BE2C (cell line): ENCODE measurements around the gene NRXN3.
"Not testable (repeated sequence)": the region's sequence is repeated elsewhere in the genome, so short reads cannot be mapped to it uniquely, and the experiment has no call there.

Experiments
- DNase-seq: peaks from one replicate; pipeline ENCODE4 v3.0.0-alpha.2; 2020
- H3K27me3 ChIP-seq: fragments of 250-450 bp; sonication (Bioruptor Pico); 2 replicates; pipeline ENCODE4 v1.5.1; 2020; ENCODE audit warnings: mild to moderate bottlenecking
- H3K36me3 ChIP-seq: fragments of 250-450 bp; sonication (Bioruptor Pico); 2 replicates; pipeline ENCODE4 v1.5.1; 2020; ENCODE audit warnings: mild to moderate bottlenecking
- H3K4me1 ChIP-seq: fragments of 250-450 bp; sonication (Bioruptor Pico); 2 replicates; pipeline ENCODE4 v1.5.1; 2020
- H3K4me3 ChIP-seq: 2 replicates; pipeline ENCODE4 v1.5.1; 2011; ENCODE audit warnings: low read depth, low read length
- H3K9me3 ChIP-seq: fragments of 250-450 bp; sonication (Bioruptor Pico); 2 replicates; pipeline ENCODE4 v1.5.1; 2020
- TF ChIP-seq, protein P1 (sequence below): IDR thresholded peaks from 2 replicates; pipeline ENCODE4 v1.5.1; 2012; ENCODE audit warnings: mild to moderate bottlenecking, low read depth, low read length

The NRXN3 gene

DNA sequence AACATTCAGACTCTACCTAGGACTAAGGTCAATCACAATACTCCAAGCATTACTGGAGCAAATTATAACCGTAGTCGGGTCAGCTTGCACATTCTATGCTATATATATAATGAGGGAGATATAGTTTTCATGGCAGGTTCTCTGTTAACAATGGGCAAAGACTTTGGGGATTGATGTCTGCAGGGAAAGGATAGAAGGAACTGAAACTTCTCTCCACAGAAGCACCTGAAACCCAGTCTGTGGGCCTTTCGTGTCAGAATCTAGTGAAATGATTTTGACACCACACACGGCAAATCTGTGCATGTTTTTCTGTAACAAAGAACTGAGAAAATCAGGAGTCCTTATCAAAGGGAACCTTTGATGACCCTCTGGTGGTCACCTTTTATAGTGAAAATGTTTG lies 847.4 kb downstream of the NRXN3 start:
- H3K9me3 ChIP-seq: no peaks in the 10 kb centered on the region
- no peaks in the 10 kb centered on the region for H3K27me3 ChIP-seq
- TF ChIP-seq, protein P1, sequence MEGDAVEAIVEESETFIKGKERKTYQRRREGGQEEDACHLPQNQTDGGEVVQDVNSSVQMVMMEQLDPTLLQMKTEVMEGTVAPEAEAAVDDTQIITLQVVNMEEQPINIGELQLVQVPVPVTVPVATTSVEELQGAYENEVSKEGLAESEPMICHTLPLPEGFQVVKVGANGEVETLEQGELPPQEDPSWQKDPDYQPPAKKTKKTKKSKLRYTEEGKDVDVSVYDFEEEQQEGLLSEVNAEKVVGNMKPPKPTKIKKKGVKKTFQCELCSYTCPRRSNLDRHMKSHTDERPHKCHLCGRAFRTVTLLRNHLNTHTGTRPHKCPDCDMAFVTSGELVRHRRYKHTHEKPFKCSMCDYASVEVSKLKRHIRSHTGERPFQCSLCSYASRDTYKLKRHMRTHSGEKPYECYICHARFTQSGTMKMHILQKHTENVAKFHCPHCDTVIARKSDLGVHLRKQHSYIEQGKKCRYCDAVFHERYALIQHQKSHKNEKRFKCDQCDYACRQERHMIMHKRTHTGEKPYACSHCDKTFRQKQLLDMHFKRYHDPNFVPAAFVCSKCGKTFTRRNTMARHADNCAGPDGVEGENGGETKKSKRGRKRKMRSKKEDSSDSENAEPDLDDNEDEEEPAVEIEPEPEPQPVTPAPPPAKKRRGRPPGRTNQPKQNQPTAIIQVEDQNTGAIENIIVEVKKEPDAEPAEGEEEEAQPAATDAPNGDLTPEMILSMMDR: no peak
- H3K36me3 ChIP-seq: no peaks in the 10 kb centered on the region
- no peaks in the 10 kb centered on the region for H3K4me1 ChIP-seq
- no peak overlapping the region for H3K4me3 ChIP-seq
- no peak for DNase-seq

DNA sequence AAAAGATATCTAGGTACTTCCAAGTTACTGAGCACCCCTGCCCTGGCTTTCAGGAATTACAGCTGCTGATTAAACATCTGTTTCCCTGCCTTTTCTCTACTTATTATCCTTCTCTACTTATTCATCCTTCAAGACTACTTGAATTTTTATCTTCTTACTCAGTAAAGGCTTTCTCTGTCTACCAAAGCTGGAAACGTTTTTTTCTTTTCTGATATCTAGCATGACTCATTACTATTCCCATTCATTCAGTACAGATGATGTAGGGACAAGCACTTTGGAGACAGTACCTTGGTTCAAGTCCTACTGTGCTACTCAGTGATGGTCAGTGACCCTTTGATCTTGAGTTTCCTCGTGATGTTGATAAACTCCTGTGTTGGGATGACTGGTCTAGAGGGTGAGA lies 848.7 kb downstream of the NRXN3 start:
- Histone ChIP-seq H3K36me3 (no peaks in the 10 kb centered on the region), H3K4me3 (no peak overlapping the region), H3K27me3 (no peaks in the 10 kb centered on the region), H3K9me3 (no peaks in the 10 kb centered on the region), H3K4me1 (no peaks in the 10 kb centered on the region)
- no peak for DNase-seq
- TF ChIP-seq, protein P1: no peak

DNA sequence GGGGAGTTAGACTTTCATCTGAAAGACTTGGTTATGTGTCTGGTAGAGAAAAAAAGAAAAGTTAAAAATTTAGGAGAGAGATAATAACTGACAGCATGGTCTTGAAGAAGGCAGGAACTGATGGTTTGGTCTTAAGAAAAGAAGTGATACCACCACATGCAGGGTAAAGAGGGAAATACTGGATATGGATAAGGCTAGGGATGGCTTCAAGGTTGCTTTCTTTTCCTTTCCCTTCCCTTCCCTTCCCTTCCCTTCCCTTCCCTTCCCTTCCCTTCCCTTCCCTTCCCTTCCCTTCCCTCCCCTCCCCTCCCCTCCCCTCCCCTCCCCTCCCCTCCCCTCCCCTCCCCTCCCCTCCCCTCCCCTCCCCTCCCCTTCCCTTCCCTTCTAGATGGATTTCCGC lies 849.7 kb downstream of the NRXN3 start:
- not testable (repeated sequence) for H3K27me3 ChIP-seq, H3K4me3 ChIP-seq, H3K4me1 ChIP-seq, DNase-seq, H3K9me3 ChIP-seq, H3K36me3 ChIP-seq

DNA sequence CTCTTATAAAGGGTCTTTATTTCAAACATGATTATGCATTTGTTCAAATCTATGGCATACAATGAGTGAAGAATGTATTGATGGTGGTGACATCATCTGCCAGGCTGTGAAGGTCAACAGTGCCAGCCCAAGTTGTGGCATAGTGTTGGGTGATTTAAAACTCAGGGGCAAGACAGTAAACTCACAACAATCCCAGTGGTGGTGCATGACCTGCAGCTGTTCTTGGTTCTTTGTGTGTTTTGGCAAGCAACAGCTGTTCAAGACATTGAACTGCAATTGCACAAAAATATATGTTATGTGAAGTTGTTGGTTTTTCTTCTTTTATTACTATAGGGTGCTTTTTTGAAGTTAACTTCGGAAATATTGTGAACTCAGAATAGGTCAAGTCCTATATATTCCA lies 851.6 kb downstream of the NRXN3 start:
- H3K36me3 ChIP-seq: no peaks in the 10 kb centered on the region
- H3K9me3 ChIP-seq: no peaks in the 10 kb centered on the region
- DNase-seq: no peak
- H3K4me3 ChIP-seq: no peak overlapping the region
- H3K27me3 ChIP-seq: no peaks in the 10 kb centered on the region
- no peaks in the 10 kb centered on the region for H3K4me1 ChIP-seq
- TF ChIP-seq, protein P1: no peak

DNA sequence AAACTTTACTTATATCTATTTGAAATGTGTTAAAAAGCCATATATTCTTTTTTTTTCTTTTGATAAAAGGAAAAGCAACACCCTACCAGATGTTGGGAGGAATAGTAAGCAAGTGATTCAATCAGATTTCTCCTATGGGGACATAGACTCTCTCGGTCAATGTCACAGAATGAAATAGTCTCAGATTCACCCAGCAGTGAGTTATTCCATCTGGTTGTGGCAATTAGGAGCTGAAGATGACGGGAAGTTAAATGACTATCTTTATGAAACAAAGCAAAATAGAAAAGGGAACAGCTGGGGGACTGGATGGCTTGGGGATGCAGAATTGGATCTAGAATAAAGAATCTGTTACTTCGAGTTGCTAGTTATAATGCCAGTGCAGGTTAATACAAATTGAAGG lies 857.0 kb downstream of the NRXN3 start:
- Histone ChIP-seq H3K27me3 (no peaks in the 10 kb centered on the region), H3K4me3 (no peak overlapping the region), H3K36me3 (no peaks in the 10 kb centered on the region), H3K9me3 (no peaks in the 10 kb centered on the region), H3K4me1 (no peaks in the 10 kb centered on the region)
- TF ChIP-seq, protein P1: no peak
- no peak for DNase-seq

DNA sequence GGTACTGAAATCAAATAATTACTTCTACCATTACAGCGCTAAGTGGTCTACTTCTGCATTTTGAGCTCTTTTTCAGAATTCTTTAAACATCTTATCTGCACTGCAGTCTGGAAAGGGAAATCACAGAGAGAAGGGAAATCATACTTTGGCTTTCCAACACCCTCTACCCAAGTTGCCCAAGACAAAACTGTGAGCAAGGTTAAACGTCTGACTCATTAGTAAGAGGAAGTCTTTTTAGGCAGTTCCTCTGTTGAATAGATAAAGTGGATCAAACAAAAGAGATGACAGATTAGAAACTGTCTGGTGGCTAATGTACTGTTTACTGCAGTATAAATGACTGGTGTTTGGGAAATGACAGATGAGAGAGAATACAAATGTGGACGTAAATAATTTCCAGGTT lies 858.1 kb downstream of the NRXN3 start:
- H3K9me3 ChIP-seq: no peaks in the 10 kb centered on the region
- TF ChIP-seq, protein P1: no peak
- no peak for DNase-seq
- H3K4me3 ChIP-seq: no peak overlapping the region
- H3K27me3 ChIP-seq: no peaks in the 10 kb centered on the region
- H3K36me3 ChIP-seq: no peaks in the 10 kb centered on the region
- no peaks in the 10 kb centered on the region for H3K4me1 ChIP-seq

DNA sequence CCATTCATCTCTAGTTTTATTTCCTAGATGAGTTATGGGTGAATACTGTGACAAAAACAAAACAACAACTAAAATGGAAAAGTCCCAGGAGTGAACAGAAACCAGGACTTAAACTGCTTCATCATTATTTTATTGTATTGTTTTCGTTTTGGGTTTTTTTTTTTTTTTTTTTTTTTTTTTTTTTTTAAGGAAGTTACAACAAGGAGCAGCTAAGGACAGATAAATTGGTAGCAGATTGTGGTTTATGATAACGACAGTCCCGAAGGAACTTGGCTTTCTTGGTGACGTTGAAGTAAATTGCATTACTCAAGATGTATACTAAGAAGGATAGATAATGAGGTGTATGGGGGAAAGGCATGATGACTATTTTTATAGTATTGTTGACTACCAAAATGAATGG lies 866.3 kb downstream of the NRXN3 start:
- no peaks in the 10 kb centered on the region for H3K27me3 ChIP-seq
- no peaks in the 10 kb centered on the region for H3K36me3 ChIP-seq
- TF ChIP-seq, protein P1: no peak
- H3K4me3 ChIP-seq: no peak overlapping the region
- H3K4me1 ChIP-seq: no peaks in the 10 kb centered on the region
- H3K9me3 ChIP-seq: no peaks in the 10 kb centered on the region
- DNase-seq: no peak
